Measurements from ENCODE around the gene RNF114.
"Not testable (repeated sequence)": the region's sequence is repeated elsewhere in the genome, so short reads cannot be mapped to it uniquely, and the experiment has no call there.

The RNF114 gene

GRCh38 chr20:49965781-49966305 lies 29.6 kb downstream of the RNF114 start:
- DNase-seq, result no peak

GRCh38 chr20:49966861-49967260 lies 30.7 kb downstream of the RNF114 start:
- no peak for DNase-seq

GRCh38 chr20:49969234-49969633 lies 33.0 kb downstream of the RNF114 start:
- no peak for DNase-seq

- no peak for DNase-seq
Observed at GRCh38 chr20:49969946-49970345, 33.7 kb downstream of the RNF114 start.

- no peak for DNase-seq
Observed at GRCh38 chr20:49970498-49970897, 34.3 kb downstream of the RNF114 start.

GRCh38 chr20:49973981-49974380 lies 37.8 kb downstream of the RNF114 start:
- no peak for DNase-seq

GRCh38 chr20:49976542-49976941 lies 40.3 kb downstream of the RNF114 start:
- no peak for DNase-seq

GRCh38 chr20:49977740-49978139 lies 41.5 kb downstream of the RNF114 start:
- not testable (repeated sequence) for DNase-seq

- DNase-seq, result no peak
Observed at GRCh38 chr20:49978685-49979029, 42.5 kb downstream of the RNF114 start.

- DNase-seq, result peak; percentile 53 to 56
Observed at GRCh38 chr20:49979030-49979832, 43.0 kb downstream of the RNF114 start.

- DNase-seq, result no peak
Observed at GRCh38 chr20:49980140-49981008, 44.2 kb downstream of the RNF114 start.

GRCh38 chr20:49981218-49982071 lies 45.2 kb downstream of the RNF114 start:
- DNase-seq, result no peak

GRCh38 chr20:49982072-49982345 lies 45.8 kb downstream of the RNF114 start:
- no peak for DNase-seq

GRCh38 chr20:49982346-49983122 lies 46.3 kb downstream of the RNF114 start, which contains the start of gene SNAI1:
Gene SNAI1, plus strand, starts transcription at chr20:49982980. Its CDS starts 80 bp downstream, at chr20:49983060.
- DNase-seq, result peak; percentile 77 to 80

- DNase-seq, result no peak
Observed at GRCh38 chr20:49983123-49983847, 47.1 kb downstream of the RNF114 start.

- DNase-seq, result no peak
Observed at GRCh38 chr20:49983848-49984408, 47.7 kb downstream of the RNF114 start.

- no peak for DNase-seq
Observed at GRCh38 chr20:49984426-49985153, 48.4 kb downstream of the RNF114 start.

GRCh38 chr20:49985157-49985556 lies 49.0 kb downstream of the RNF114 start:
- DNase-seq, result no peak

- DNase-seq, result no peak
Observed at GRCh38 chr20:49985617-49986016, 49.4 kb downstream of the RNF114 start.

GRCh38 chr20:49986049-49986448 lies 49.9 kb downstream of the RNF114 start:
- no peak for DNase-seq

All from activated CD4-positive, alpha-beta T cell treated with anti-CD3 and anti-CD28 coated beads, Interleukin-2, amount 50 U/mL, for 4 hours (primary cell).